BJ (cell line): Measurements from ENCODE around the gene ZFP90. TPM values are rescaled to one million over a fixed set of nuclear protein-coding genes. Genes with fewer than 3 reads are reported as not detected.

ENCODE experiments used
- CTCF ChIA-PET: fragments of 350-600 bp; formaldehyde crosslinking; extraction: SDS; loops from one replicate; lab custom pipeline; 2021; ENCODE audit warnings: antibody characterized with exemption, inconsistent platforms; lab: Yijun Ruan, JAX
- POLR2A ChIA-PET: fragments of 300-600 bp; sonication (Branson Sonifier 250); formaldehyde crosslinking; extraction: SDS; loops from one replicate; lab custom pipeline; 2021; ENCODE audit warnings: antibody characterized with exemption; lab: Charles Lee
- DNase-seq: peaks from one replicate; pipeline ENCODE4 v3.0.0-alpha.2; 2011; ENCODE audit warnings: low read depth
- H3K27me3 ChIP-seq: 2 replicates; pipeline ENCODE4 v1.6.0; 2011; ENCODE audit warnings: low read length; ENCODE audit not compliant: control insufficient read depth, insufficient read depth
- H3K36me3 ChIP-seq: 2 replicates; pipeline ENCODE4 v1.5.1; 2011; ENCODE audit warnings: low read length; ENCODE audit not compliant: control insufficient read depth, insufficient read depth
- H3K4me3 ChIP-seq: 2 replicates; pipeline ENCODE4 v1.5.1; 2011; ENCODE audit warnings: low read depth, mild to moderate bottlenecking, control low read depth, low read length
- CTCF ChIP-seq: IDR thresholded peaks from 2 replicates; pipeline ENCODE4 v1.5.1; 2011; ENCODE audit warnings: low read depth, mild to moderate bottlenecking, control low read depth, inconsistent platforms, low read length, moderate library complexity; ENCODE audit not compliant: insufficient read depth
- polyA plus RNA-seq: library from polyadenylated mRNA; depleted of rRNA; stranded (reverse); fragments of >200 nt; gene quantifications from 2 replicates; pipeline ENCODE4 v1.2.3, GENCODE V29; 2011; rRNA removed
- small RNA-seq: library from RNA; depleted of rRNA; stranded (forward); fragments of <200 nt; gene quantifications from one replicate; pipeline ENCODE3, GENCODE V24; 2012; ENCODE audit warnings: low replicate concordance, low read depth; ENCODE audit not compliant: insufficient read length

The ZFP90 gene
- polyA plus RNA-seq, 1 experiment: 13.0 TPM

GRCh38 chr16:68612996-68613395, 73.9 kb downstream of the ZFP90 start:
- ChIA-PET CTCF (interaction anchor here (1.0 kb wide), 1 partner anchor 23 kb away, joined by 4 read pairs; no protein-coding TSS in a partner anchor), POLR2A (no interaction called here)
- DNase-seq: no peak
- H3K4me3 ChIP-seq: no peak overlapping the region
- H3K27me3 ChIP-seq: peaks cover 5% of the 10 kb centered on the region; the same call in 1 of the 2 replicates
- H3K36me3 ChIP-seq: no peaks in the 10 kb centered on the region
- TF ChIP-seq CTCF: no peak

- CTCF ChIA-PET: no interaction called here
- Histone ChIP-seq H3K36me3 (no peaks in the 10 kb centered on the region), H3K4me3 (no peak overlapping the region), H3K27me3 (peaks cover 5% of the 10 kb centered on the region; the same call in 1 of the 2 replicates)
- DNase-seq: no peak
- POLR2A ChIA-PET: no interaction called here
- TF ChIP-seq CTCF: no peak
Measured at GRCh38 chr16:68617734-68618133, 78.6 kb downstream of the ZFP90 start.

Small RNA genes within 50 kb of the gene (small RNA-seq; reads per million reads assigned to genes)
- not detected for gene RNU4-36P

Other genes with a start within 250 kb of the ZFP90 start
- gene SLC7A6OS, start 228.3 kb upstream of the ZFP90 start, polyA plus RNA-seq: 5.3 and 6.9 TPM in 2 replicates
- 24.0 and 40.0 TPM in 2 replicates for gene PRMT7, start 228.3 kb upstream of the ZFP90 start, polyA plus RNA-seq
- gene SMPD3, start 90.8 kb upstream of the ZFP90 start, polyA plus RNA-seq: 0.07 and 0.27 TPM in 2 replicates
- gene CDH3, start 106.0 kb downstream of the ZFP90 start, polyA plus RNA-seq: 0.39 and 1.1 TPM in 2 replicates
- gene CDH1, start 198.0 kb downstream of the ZFP90 start, polyA plus RNA-seq: 0.16 and 0.26 TPM in 2 replicates